ENCODE data around the gene CHL1.

Gene CHL1

GRCh38 chr3:278300-279064 lies 81.9 kb downstream of the CHL1 start:
- DNase-seq, result no peak
- no peak for TF ChIP-seq GATA1 (IDR thresholded peaks at IDR 0.05; ENCODE audit: low read depth, low read length)
- no peak for TF ChIP-seq POLR2A (IDR thresholded peaks at IDR 0.05; ENCODE audit: low read length)

GRCh38 chr3:279325-279724 lies 82.8 kb downstream of the CHL1 start:
- DNase-seq, result no peak
- TF ChIP-seq POLR2A (IDR thresholded peaks at IDR 0.05; ENCODE audit: low read length), result no peak
- TF ChIP-seq GATA1 (IDR thresholded peaks at IDR 0.05; ENCODE audit: low read depth, low read length), result no peak

- DNase-seq, result no peak
- TF ChIP-seq POLR2A (IDR thresholded peaks at IDR 0.05; ENCODE audit: low read length) (no peak), GATA1 (IDR thresholded peaks at IDR 0.05; ENCODE audit: low read depth, low read length) (no peak)
Measured at GRCh38 chr3:280681-281080, 84.1 kb downstream of the CHL1 start.

- no peak for DNase-seq
- TF ChIP-seq GATA1 (IDR thresholded peaks at IDR 0.05; ENCODE audit: low read depth, low read length) (no peak), POLR2A (IDR thresholded peaks at IDR 0.05; ENCODE audit: low read length) (no peak)
Measured at GRCh38 chr3:284322-284721, 87.8 kb downstream of the CHL1 start.

GRCh38 chr3:288417-288816 lies 91.9 kb downstream of the CHL1 start:
- no peak for TF ChIP-seq GATA1 (IDR thresholded peaks at IDR 0.05; ENCODE audit: low read depth, low read length)
- no peak for TF ChIP-seq POLR2A (IDR thresholded peaks at IDR 0.05; ENCODE audit: low read length)
- DNase-seq, result no peak

GRCh38 chr3:291028-291427 lies 94.5 kb downstream of the CHL1 start:
- TF ChIP-seq POLR2A (IDR thresholded peaks at IDR 0.05; ENCODE audit: low read length) (no peak), GATA1 (IDR thresholded peaks at IDR 0.05; ENCODE audit: low read depth, low read length) (no peak)
- no peak for DNase-seq

- DNase-seq, result no peak
- no peak for TF ChIP-seq GATA1 (IDR thresholded peaks at IDR 0.05; ENCODE audit: low read depth, low read length)
- no peak for TF ChIP-seq POLR2A (IDR thresholded peaks at IDR 0.05; ENCODE audit: low read length)
Measured at GRCh38 chr3:291646-292436, 95.3 kb downstream of the CHL1 start.

GRCh38 chr3:294096-294495 lies 97.5 kb downstream of the CHL1 start:
- no peak for DNase-seq
- TF ChIP-seq POLR2A (IDR thresholded peaks at IDR 0.05; ENCODE audit: low read length) (no peak), GATA1 (IDR thresholded peaks at IDR 0.05; ENCODE audit: low read depth, low read length) (no peak)

GRCh38 chr3:294581-294980 lies 98.0 kb downstream of the CHL1 start:
- TF ChIP-seq GATA1 (IDR thresholded peaks at IDR 0.05; ENCODE audit: low read depth, low read length) (no peak), POLR2A (IDR thresholded peaks at IDR 0.05; ENCODE audit: low read length) (no peak)
- DNase-seq, result no peak

- DNase-seq, result no peak
- TF ChIP-seq POLR2A (IDR thresholded peaks at IDR 0.05; ENCODE audit: low read length), result no peak
Measured at GRCh38 chr3:295166-295565, 98.6 kb downstream of the CHL1 start.

GRCh38 chr3:297585-297984 lies 101.0 kb downstream of the CHL1 start:
- no peak for TF ChIP-seq GATA1 (IDR thresholded peaks at IDR 0.05; ENCODE audit: low read depth, low read length)
- no peak for TF ChIP-seq POLR2A (IDR thresholded peaks at IDR 0.05; ENCODE audit: low read length)
- DNase-seq, result no peak

- TF ChIP-seq POLR2A (IDR thresholded peaks at IDR 0.05; ENCODE audit: low read length) (no peak), GATA1 (IDR thresholded peaks at IDR 0.05; ENCODE audit: low read depth, low read length) (no peak)
- no peak for DNase-seq
Measured at GRCh38 chr3:299590-300301, 103.2 kb downstream of the CHL1 start.

- DNase-seq, result no peak
- TF ChIP-seq GATA1 (IDR thresholded peaks at IDR 0.05; ENCODE audit: low read depth, low read length) (no peak), POLR2A (IDR thresholded peaks at IDR 0.05; ENCODE audit: low read length) (no peak)
Measured at GRCh38 chr3:307182-307581, 110.6 kb downstream of the CHL1 start.

GRCh38 chr3:308597-309321 lies 112.2 kb downstream of the CHL1 start:
- no peak for DNase-seq

More at GRCh38 chr3:308597-309321, 112.2 kb downstream of the CHL1 start:
- no peak for TF ChIP-seq POLR2A (IDR thresholded peaks at IDR 0.05; ENCODE audit: low read length)
- TF ChIP-seq GATA1 (IDR thresholded peaks at IDR 0.05; ENCODE audit: low read depth, low read length), result no peak

Data from erythroblast (primary cell).